HG02973 (cell line): Measurements from ENCODE around the gene MEOX1.
"Not testable (repeated sequence)": the region's sequence is repeated elsewhere in the genome, so short reads cannot be mapped to it uniquely, and the experiment has no call there.

Experiments used
- ATAC-seq: cut with Tn5 transposase; IDR thresholded peaks from one replicate; pipeline ENCODE4 v1.9.1; 2021; ENCODE audit warnings: moderate library complexity; ENCODE audit not compliant: unreplicated experiment

Gene MEOX1

DNA sequence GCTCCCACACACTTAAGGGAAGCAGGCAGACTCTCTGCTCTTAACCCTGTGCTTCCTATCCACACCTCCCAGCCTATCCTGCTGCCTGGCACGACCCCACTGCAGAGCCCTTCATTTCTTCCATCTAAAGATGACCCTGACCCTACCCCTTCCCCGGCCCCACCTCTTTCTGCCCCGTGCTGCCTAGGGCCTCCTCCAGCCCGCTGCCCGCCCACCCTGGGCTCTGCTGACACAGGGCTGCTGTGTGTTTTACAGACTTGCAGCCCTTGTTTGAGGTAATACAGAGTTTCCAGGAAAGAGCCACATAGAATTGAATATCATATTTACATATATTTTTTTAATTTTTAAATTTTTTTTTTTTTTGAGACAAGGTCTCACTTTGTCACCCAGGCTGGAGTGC, 42.0 kb downstream of the MEOX1 start:
- no peak for ATAC-seq

DNA sequence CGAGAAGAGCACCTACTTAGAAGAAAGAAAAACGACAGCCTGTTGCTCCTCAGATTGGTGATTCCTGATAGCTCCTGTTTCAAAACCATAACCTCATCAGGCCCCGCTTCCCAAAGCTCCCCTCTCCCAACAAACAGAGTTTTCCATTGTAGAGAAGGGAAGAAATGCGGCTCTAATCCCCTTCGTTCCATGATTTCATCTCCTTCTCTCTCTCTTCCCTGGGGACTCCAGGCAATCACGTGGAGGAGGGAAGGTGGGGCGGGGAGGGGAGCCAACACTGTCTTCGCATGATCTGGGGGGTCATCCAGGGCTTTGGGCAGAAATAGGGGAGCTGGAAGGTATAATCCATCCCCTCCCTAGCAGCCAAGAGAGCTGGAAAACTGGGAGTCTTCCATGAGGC, 43.4 kb downstream of the MEOX1 start:
- no peak for ATAC-seq

DNA sequence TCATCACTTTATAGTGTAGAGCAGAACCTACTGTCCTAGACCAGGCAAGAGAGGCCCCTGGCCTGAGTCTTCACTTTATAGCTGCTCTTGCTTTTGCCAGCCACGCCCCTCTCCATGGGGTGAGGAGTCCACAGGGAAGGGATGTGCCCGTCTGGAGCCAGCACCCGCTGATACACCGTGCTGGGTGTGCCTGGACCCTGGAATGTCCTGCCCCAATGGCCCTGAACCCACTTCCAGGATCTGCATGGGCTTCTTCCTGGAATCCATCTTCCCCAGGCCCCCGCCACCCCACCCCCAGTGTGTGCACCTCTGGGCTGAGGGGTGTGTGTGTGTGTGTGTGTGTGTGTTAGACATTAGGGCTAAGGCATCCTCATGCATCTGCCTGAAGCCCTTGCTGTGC, 44.9 kb downstream of the MEOX1 start:
- ATAC-seq = no peak

DNA sequence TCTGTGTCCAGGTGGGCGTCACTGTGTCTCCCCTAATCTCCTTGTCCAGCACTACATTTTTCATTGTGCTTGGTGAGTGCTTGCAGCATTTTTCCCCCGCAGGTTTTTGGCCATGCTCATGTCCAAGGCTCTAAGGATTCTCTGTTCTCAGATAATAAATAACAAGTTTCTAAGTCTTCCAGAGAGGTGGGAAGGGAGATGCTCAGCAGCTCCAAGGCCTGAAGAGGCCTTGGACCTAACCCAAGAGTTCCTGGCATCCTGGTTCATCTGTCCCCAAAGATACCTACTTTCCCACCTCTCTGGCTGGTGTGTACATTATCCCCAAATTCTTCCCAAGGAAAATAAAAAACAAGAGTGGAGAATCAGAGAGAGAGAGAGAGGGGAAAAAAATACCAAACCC, 45.3 kb downstream of the MEOX1 start:
- ATAC-seq = no peak

DNA sequence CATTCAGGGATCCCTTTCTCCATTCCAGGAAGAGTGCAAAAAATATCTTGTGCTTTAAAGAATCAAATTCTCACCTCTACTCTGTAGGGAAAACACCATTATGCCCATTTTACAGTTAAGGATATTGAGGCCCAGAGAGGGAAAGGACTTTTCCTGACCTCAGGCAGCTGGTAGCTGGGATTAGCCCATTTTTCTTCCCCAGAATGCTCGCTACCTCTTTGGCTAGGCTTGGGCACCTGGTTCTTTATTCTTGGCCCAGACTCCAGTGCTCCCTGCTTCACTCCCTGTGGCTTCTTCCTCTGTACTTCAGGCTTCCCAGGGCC, 45.7 kb downstream of the MEOX1 start:
- no peak for ATAC-seq

DNA sequence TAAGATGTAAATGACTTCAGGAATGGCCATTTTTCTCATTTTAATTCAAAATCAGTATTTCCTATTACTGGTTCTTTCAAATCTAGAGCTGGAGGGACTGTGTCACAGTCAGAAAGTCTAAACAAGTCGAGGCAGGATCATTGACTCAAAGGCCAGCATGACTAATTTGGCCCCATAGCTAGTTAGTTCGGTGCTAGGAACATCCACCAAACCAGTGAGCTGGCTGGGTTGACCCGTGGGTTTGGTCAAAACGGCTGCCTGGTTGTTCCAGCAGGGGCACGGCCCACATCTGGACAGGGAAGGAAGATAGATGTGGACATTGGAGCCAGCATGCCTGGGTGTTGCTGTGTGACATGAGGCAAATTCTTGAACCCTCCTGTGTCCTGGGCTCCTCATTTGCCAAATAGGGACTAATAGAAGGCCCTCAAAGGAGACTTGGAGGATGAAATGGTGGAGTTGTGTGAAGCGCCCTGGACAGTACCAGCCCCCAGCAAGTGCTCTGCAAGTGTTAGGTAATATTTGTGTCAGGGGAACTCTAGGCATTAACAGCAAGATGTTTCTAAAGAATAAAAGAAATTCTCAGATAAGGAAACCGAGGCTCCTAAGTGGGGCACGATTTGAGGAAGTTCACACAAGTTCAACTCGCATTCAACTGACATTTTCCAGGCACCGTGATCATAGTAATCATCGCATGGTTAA, 46.2 kb downstream of the MEOX1 start:
- no peak for ATAC-seq

DNA sequence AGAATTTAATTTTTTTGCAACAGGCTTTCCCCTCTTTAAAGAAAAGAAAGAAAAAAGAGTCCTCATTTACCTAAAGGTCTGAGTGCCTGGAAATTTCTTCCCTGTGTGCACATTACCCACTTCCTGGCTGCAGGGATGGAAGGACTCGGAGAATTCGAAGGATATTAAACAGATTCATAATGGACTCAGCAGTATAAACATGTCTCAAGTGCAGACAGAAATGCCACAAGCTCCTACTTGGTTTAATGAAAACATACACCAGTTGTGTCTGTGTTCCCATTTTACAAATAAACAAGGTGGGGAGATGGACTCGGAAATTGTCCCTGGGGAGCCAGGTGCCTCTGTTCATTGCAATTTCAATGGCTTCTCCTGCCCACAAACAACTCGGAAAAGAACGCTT, 47.2 kb downstream of the MEOX1 start:
- ATAC-seq = no peak

DNA sequence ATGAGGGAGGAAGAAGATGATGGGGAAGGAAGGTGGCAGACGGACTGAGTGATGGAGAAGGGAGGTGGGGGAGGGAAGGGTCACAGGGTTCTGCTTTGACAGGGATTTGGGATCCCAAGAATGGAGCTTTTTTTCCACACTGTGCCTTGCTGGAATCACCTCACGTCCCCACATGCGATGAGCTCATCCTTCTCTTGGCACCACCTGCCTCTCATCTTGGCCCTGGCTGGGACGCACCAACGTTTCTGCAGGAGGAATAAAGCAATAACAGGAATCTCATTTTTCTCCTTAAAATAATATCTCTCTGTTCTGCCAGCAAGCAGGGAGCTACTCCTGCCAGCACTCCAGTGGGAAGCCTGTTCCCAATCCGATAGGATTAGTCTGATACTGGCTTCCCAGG, 47.8 kb downstream of the MEOX1 start:
- no peak for ATAC-seq

DNA sequence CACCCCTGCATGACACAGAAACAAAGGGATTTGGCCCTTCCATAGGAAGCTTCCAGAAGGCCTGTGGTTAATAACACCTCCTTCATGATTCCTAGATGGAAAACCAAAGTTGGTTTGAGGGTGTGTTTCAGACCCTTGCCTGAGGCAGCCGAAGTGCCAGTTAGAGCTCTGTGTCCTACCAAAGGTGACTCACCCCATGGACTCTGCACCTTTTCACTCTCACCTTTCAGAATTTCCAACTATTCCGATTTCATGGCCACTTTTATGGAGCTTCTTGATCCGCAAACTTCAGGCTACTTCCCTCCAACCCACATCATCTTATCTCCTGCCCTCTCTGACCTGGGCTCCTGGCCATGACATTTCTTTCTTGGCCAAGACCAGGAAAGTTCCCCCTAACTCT, 49.2 kb downstream of the MEOX1 start:
- ATAC-seq = no peak

DNA sequence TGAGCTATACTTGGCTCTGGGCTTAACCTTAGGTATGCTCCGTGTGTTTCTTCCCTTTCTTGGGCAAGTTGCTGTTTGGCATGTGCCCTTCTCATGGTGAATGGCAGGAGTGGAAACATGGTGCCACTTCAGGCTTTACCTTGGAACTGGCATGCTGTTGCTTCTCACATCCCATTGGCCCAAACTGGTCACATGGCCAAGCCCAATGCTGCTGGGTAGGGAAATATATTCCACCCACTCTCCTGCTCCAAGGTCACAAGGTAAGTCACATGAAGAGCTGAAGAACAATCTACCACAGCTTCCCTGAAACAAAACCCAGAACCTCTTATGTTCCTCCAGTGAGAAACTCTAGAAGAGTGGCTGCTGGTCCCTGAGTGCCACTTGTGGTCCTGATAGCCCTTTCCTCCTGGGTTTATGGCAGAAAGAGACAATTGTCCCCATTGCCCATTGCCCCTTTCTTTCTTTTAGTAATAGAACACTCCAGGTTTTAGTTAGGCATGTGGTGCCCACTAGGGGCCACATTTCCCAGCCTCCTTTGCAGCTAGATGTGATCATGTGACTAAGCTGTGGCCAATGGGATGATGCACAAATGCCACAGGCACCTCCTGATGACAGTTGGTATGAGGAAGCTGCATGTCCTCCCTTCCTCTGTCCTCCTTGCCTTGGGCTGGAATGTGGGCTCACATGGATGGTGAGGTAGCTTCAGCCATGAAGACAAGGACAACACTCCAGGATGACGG, 50.3 kb downstream of the MEOX1 start:
- ATAC-seq = no peak

DNA sequence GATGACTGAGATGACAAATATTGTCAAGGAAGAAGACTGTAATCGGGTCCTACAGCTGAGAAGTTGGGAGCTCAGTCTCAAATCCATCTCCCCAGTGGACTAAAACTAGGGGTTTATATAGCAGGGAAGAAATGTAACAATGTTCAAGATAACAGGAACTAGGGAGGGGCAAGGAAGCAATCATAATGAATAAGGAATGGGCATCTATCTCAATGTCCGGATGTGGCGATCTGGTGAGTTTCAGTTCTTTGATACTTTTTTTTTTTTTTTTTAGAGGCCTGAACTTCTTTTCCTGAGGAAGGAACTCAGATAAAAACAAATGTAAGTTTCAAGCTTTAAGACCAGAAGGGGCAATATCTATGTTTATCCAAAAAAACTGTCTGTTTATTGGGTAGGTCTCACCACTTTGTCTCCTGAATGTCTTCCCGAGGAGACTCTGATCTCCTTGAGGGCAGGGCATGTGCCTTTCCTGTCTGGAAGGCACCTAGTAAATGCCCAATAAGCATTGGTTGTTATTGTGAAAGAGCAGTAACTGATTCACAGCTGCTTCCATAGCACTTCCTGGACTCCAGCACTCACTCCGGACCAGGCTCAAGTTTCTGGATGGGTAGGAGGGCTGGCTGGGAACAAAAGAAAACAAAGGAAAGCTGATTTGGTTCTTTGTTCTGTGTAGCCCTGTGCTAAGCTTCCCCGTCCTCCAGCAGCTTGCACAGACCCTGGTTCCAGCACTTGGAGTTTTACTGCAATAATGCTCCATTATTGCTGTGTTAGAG, 51.9 kb downstream of the MEOX1 start:
- no peak for ATAC-seq

DNA sequence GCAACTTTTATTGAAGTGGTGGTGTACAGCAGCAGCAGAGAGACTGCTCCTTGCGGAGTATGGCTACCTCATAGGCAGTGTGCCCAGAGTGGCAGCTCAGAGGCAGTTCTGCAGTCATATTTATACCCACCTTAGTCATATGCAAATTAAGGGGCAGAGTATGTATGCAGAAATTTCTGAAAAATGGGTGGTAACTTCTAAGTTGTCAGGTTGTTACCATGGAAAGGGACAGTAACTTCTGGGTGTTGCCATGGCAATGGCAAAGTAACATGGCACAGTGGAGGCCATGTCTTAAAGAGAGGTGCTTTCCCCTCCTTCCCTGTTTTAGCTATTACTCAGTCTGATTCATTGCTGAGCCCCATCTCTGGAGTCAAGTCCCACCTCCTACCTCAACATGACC, 53.4 kb downstream of the MEOX1 start:
- no peak for ATAC-seq

DNA sequence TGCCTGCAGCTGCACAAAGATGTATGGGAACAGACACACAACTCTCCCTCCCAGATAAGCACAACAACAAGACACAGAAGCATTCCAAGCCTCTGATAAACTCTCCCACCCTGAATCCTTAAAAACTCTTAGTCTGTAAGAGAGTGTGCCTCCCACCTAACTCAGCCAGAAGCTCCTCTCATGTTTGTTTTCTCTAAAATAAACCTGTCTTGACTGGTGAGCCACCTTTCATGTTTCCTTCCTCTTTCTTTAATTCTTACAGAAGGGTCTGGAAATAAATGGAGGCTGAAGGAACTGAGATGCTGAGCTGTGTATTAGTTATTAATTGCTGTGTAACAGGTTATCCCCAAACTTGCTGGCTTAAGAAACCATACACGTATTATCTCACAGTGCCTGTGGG, 57.2 kb downstream of the MEOX1 start:
- ATAC-seq = no peak

DNA sequence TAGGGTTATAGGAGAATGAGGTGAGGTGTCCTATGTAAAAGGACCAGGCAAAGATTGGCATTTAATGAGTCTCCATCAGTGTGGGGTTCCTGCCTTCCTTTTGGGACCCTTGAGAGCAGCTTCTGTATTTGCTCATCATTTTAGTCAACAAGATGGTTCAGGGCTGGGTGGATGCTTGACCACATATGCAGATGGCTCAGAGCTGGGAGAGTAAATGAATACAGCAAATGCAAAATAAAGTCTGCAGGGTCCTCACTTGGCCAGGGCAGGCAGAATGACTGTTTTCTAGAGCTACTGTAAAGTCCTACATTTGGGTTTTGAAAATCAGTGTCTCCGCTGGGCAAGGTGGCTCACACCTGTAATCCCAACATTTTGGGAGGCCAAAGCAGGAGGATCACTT, 58.4 kb downstream of the MEOX1 start:
- ATAC-seq = no peak

DNA sequence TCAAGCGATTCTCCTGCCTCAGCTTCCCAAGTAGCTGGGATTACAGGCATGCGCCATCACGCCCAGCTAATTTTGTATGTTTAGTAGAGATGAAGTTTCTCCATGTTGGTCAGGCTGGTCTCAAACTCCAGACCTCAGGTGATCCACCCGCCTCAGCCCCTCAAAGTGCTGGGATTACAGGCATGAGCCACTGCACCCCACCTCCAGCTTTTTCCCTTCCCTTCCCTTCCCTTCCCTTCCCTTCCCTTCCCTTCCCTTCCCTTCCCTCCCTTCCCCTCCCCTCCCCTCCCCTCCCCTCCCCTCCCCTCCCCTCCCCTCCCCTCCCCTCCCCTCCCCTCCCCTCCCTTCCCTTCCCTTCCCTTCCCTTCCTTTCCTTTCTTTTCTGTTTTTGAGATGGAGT, 59.2 kb downstream of the MEOX1 start:
- not testable (repeated sequence) for ATAC-seq

DNA sequence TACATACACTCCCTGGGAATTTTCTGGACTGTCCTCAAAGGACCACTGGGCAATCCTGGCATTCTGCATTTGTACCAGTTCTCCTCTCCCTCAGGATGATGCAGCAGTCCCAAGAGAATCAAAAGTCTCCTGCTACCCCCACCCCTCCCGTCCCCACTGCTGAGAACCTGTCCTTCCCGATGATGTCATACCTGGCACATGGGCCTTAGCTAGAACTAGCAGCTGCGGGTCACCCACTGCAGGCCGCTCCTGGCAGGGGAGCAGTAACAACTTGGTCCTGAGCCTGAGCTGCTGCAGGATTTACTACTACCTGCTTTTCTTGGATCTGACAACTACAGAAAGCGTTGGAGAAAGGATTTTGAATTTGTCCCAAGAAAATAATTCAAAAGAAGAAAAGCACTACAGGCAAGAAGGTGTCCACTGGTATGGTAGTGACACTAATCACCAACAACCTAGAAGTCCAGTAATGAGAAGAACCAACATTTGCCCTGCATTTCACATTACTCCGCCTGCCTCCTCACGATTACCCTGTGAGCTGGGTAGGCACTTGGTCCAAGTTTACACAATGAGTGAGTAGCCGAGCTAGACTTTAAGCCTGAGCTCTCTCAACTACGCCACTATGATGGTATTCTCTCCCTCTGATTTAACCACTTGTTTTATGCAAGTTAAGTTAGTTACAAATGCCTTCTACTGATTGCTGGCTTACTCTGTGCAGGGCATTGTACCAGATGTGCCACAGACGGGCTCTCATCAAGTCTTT, 60.3 kb downstream of the MEOX1 start:
- no peak for ATAC-seq

DNA sequence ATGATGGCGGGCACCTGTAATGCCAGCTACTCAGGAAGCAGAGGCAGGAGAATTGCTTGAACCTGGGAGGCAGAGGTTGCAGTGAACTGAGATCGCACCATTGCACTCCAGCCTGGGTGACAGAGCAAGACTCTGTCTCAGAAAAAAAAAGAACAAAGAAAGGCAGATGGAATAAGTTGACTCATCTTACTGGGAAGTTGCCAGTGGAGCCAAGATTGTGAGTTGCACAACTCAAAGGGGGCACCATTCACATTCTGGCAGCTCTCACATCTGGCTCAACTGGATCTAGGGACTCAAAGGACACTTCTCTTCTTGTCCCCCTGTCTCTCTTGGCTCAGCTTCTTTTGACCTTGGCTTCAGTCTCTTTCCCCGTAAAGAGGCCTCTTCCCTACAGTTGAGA, 61.9 kb downstream of the MEOX1 start:
- no peak for ATAC-seq

DNA sequence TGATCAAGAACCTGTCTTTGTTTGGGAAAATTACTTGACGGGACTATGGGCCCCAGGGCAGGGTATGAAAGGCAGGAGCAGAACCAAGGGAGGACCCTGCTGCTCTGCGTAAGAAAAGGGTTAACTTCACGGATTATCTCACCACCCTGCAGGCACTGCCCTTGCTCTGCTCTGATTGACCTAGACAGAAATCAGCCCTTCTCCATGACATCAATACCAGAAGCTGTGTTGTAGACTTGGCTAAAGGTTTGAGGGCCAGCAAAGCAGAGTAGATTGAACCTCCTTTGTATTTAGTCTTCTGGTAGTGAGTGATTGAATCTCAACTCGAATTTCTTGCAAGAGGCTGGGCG, 62.7 kb downstream of the MEOX1 start:
- ATAC-seq = no peak

DNA sequence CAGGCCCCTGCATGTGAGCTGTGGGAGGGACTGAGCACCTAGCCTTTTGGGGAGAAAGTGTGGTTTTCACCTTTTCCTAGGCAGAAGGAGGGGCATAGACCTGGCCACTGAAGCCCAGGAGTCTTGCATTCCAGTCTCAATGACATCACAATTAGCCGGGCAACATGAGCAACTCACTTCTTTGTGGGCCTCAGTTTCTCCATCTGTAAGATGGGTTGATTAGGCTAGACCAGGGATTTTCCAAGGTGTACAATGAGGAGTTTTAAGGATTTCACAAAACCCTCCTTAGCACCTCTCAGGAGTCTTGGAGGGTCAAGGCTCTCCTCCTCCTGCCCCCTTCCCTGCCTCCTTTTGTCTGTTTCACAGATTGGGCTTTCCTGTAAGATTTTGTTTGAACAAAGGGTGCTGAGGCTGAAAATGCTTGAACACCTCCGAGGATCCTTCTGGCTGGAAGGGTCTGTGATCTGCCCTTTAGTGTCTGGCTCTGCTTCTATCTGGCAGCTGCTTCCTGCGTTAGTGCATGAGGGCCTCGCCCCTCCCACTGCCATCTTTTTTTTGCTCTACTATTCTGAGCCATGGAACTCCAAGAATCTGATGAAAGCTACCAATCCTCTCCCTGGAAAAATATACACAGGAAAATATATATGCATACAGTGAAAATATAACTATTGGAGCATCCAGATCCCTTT, 63.2 kb downstream of the MEOX1 start:
- ATAC-seq = no peak

DNA sequence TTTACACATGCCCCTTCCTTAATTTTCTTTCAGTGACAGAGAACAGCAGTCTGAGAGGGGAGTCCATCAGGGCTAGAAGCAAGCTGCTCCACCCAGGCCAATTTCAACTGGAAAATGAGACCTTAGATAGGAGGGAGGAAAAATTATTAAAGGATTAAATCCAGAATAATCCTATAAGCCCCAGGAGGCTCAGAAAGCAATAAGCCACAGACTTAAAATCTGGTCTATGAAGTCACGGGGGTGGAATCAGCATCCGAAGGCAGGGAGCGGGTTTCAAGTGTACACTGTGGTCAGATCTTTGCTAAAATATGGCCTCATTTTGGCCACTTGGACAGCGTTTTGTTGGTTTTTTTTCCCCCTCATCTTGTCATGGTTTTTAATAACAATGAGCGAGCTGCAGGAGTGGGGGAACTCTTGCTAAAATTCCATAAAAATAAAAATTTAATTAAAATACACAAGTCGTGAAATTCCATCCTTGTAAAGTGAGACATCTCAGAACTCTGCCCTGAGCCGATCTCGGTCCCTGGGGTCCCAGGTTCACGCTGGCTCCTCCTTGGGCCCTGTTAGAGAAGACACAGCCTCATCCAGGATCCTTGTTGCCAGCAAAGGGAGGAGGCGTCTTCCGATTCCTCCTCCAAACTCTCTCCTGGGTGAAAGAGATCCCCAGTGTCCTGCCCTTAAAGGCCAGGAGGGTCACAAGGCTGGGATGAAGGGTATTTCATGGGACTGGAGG, 63.9 kb downstream of the MEOX1 start:
- ATAC-seq = no peak
